Stimulated activated CD4-positive, alpha-beta T cell treated with anti-CD3 and anti-CD28 coated beads, Interleukin-1b, Interleukin-23, amount 100 ng/mL, for 48 hours (primary cell): ENCODE measurements around the gene EXOC2.

ENCODE experiments used
- DNase-seq: peaks from one replicate; pipeline ENCODE4 v3.0.0-alpha.2; 2020

Gene EXOC2

GRCh38 chr6:692858-693722 lies at the start of gene EXOC2:
Gene EXOC2 (minus strand): TSS chr6:693139. CDS start chr6:637818, 55,321 bp downstream.
- DNase-seq = peak; percentile 86

GRCh38 chr6:741410-742339 lies 48.7 kb upstream of the EXOC2 start:
- peak; percentile 6 for DNase-seq

- DNase-seq = no peak
Measured at GRCh38 chr6:736657-737446, 43.9 kb upstream of the EXOC2 start.

GRCh38 chr6:733431-734219 lies 40.7 kb upstream of the EXOC2 start:
- DNase-seq = no peak

GRCh38 chr6:731924-732323 lies 39.0 kb upstream of the EXOC2 start:
- DNase-seq = no peak

- no peak for DNase-seq
Measured at GRCh38 chr6:729606-730320, 36.8 kb upstream of the EXOC2 start.

- no peak for DNase-seq
Measured at GRCh38 chr6:727856-728255, 34.9 kb upstream of the EXOC2 start.

- no peak for DNase-seq
Measured at GRCh38 chr6:723540-723939, 30.6 kb upstream of the EXOC2 start.

- DNase-seq = no peak
Measured at GRCh38 chr6:722608-723007, 29.7 kb upstream of the EXOC2 start.

- DNase-seq = peak; percentile 77
Measured at GRCh38 chr6:722077-722524, 29.2 kb upstream of the EXOC2 start.

- DNase-seq = no peak
Measured at GRCh38 chr6:718345-718744, 25.4 kb upstream of the EXOC2 start.

GRCh38 chr6:717135-717534 lies 24.2 kb upstream of the EXOC2 start:
- no peak for DNase-seq

GRCh38 chr6:715709-716491 lies 23.0 kb upstream of the EXOC2 start:
- DNase-seq = no peak

GRCh38 chr6:714100-714499 lies 21.2 kb upstream of the EXOC2 start:
- no peak for DNase-seq

- DNase-seq = no peak
Measured at GRCh38 chr6:713351-713750, 20.4 kb upstream of the EXOC2 start.

GRCh38 chr6:712805-713204 lies 19.9 kb upstream of the EXOC2 start:
- DNase-seq = no peak

GRCh38 chr6:711925-712324 lies 19.0 kb upstream of the EXOC2 start:
- DNase-seq = no peak

- peak; percentile 31 for DNase-seq
Measured at GRCh38 chr6:710601-711571, 17.9 kb upstream of the EXOC2 start.

- DNase-seq = no peak
Measured at GRCh38 chr6:709471-710056, 16.6 kb upstream of the EXOC2 start.
